ENCODE measurements around the gene MFSD1.

The MFSD1 gene, protein sequence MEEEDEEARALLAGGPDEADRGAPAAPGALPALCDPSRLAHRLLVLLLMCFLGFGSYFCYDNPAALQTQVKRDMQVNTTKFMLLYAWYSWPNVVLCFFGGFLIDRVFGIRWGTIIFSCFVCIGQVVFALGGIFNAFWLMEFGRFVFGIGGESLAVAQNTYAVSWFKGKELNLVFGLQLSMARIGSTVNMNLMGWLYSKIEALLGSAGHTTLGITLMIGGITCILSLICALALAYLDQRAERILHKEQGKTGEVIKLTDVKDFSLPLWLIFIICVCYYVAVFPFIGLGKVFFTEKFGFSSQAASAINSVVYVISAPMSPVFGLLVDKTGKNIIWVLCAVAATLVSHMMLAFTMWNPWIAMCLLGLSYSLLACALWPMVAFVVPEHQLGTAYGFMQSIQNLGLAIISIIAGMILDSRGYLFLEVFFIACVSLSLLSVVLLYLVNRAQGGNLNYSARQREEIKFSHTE

GRCh38 chr3:158801696-158802408 is at the start of gene MFSD1:
Gene MFSD1 (plus strand): TSS chr3:158802054. CDS start chr3:158802153, 99 bp downstream.
- DNase-seq (ENCODE audit: low read depth), result peak; percentile 94

DNA sequence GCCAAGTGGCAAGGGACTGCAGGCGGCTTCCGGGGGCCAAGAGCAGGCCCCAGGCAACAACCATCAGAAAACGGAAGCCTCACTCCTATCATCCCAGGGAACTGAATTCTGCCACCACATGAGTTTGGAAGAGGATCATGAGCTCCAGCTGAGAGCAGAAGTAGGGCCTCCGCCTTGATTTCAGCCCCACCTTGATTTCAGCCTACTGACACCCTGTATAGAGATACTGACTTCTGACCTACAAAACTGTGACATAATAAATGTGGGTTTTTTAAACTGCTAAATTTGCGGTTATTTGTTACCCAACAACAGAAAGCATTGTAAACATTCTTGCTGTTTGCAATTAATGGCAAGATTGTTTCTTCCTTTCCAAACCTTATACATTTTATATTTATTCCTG is 48.0 kb upstream of the MFSD1 start:
- DNase-seq (ENCODE audit: low read depth), result no peak

DNA sequence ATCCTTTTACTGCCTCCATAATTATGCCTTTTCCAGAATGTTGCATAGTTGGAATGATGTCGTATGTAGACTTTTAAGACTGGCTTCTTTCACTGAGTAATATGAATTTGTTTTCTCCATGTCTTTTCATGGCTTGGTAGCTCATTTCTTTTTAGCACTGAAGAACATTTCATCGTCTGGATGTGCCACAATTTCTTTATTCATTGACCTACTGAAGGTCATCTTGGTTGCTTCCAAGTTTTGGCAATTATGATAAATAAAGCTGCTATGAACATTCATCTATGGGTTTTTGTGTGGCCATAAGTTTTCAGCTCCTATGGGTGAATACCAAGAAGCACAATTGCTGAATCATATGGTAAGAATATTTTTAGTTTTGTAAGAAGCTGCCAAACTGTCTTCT is 46.4 kb upstream of the MFSD1 start:
- DNase-seq (ENCODE audit: low read depth), result no peak

- no peak for DNase-seq (ENCODE audit: low read depth)
Observed at GRCh38 chr3:158761350-158761749, 40.5 kb upstream of the MFSD1 start.

GRCh38 chr3:158762701-158763100 is 39.2 kb upstream of the MFSD1 start:
- DNase-seq (ENCODE audit: low read depth), result no peak

DNA sequence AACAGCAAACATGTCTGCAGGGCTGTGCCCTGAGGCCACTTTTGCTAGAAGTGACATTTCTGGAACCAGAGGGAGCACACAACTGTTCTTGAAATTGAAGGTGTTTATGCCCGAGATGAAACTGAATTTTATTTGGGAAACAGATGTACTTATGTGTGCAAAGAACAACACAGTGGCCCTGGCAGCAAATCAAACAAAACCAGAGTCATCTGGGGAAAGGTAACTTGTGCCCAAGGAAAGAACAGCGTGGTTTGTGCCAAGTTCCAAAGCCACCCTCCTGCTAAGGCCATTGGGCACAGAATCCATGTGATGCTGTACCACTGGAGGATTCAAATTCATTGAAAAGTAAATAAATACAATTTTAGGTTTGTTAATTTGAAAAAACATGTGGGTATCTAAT is 38.4 kb upstream of the MFSD1 start:
- no peak for DNase-seq (ENCODE audit: low read depth)

GRCh38 chr3:158765518-158766205 is 36.2 kb upstream of the MFSD1 start:
- DNase-seq (ENCODE audit: low read depth), result peak; percentile 53

- DNase-seq (ENCODE audit: low read depth), result no peak
Observed at GRCh38 chr3:158766364-158766763, 35.5 kb upstream of the MFSD1 start.

- peak; percentile 73 for DNase-seq (ENCODE audit: low read depth)
Observed at GRCh38 chr3:158768361-158768787, 33.5 kb upstream of the MFSD1 start.

DNA sequence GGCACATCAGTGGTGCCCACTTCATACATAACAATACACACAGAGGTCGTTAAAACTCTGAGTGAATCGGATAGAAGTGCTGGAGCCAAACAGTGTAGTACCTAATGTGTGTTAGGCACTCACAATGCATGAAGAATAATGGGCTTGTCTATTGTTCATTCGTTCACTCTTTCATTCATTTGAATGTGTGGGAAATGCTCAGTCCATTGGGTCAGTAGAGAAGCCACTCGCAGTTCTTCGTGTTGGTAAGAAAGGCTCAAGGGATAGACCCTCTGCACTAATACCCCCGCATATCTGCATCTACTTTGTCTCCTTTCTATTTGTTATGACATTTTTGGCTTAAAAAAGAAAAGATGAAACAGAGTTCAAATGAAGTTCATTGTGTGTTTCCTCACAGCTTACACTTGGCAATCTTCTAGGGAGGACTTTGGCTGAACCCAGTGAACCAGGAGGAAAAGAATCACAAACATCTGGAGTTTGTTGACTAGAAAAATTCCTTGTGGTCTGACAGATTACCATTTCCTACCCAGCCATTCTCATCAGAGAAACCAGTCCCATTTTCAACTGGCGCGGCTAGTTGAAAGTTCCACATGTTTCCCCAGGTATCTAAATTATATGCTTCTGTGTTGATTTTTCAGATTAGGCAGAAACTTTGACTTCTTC is 32.8 kb upstream of the MFSD1 start:
- peak; percentile 96 for DNase-seq (ENCODE audit: low read depth)

GRCh38 chr3:158769549-158769948 is 32.3 kb upstream of the MFSD1 start:
- no peak for DNase-seq (ENCODE audit: low read depth)

DNA sequence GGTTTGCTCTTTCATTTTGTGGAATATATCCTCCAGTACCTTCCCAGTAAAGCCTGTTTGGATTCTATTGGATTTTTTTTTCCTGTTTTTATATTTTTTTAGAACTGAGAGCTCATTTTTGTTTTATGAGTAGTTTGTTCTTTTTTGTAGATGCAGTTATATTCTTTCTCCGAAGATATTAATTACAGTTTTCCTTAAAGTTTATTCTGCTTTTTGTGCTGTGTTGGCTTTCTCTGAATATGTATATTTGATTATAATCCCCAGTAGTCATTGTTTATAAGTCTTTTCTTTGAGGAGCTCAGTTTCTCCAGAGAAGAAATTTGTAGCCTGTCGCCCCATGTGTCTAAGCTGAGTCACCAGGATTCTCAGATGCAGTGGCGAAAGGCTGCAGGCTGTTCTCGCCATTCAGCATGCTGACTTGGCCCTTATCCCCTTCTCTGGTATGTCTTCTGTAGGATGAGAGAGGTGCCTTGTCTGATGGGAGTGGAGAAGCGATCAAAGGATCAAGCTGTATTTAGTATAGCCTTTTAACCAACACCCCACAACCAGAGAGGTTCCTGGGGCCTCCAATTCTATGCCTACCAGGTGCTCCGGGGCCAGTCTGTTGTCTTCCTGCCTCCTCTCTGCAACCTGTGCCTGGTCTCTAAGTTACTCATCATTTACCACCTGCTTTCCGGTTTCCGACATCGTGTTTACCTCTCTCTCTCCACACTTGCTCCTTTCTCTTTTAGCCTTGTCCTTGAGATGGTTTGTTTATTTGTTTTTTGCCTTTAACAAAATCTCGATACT is 31.7 kb upstream of the MFSD1 start:
- DNase-seq (ENCODE audit: low read depth), result peak; percentile 91

GRCh38 chr3:158770741-158771350 is 31.0 kb upstream of the MFSD1 start:
- no peak for DNase-seq (ENCODE audit: low read depth)

DNA sequence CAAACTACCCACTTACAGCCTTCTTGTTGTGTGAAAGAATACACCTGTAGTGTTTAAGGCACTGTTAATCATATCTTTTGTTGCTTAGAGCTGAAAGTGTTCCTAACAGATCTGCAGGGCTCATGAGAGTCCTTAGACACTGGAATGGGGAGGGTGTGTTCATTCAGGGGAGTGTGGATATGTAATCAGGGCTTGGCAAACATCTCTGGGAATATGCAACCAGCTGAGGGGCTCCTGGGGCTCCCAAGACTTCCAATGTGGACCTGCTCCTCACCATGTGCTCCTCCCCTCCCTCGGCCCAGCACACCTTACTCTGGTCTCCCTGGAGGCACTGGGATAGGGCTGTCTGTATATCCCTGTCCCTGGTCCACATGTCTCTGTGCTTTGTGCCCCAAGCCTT is 30.3 kb upstream of the MFSD1 start:
- no peak for DNase-seq (ENCODE audit: low read depth)

DNA sequence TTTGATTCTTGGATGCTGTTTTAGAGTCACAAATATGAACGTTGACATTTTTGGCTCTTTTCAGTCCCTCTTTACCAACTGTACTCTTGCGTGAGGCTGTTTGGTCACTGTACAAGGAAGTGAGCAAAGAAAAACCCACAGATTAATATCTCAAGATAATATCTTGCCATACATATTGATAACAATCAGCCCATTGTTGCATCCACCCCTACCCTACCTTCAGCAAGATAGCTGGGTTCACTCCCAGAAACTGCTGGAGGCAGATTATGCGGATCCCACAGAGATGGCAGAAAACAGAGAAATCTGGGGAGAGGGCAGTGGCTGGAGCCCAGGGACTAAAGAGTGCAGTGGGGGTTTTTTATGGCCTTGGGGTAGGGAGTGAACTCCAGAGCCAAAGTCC is 29.9 kb upstream of the MFSD1 start:
- DNase-seq (ENCODE audit: low read depth), result no peak

DNA sequence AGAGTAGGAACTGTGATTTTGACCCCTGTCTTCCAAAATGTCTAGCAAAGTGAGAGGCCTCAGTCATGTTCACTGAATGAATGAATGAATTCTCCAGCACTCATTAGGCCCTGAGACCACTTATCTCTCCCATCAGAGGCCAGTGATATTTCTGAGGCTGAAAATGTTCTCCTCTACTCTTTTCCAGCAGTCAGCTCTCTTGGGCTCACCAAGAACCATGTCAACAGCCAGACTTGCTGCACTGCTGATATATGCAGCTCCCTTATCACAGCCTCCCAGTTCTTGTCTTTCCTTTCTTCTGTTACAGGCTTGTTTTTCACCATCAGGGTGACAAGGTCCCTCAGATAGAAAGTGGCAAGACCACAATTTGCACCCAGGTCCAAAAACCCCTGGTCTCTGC is 28.7 kb upstream of the MFSD1 start:
- DNase-seq (ENCODE audit: low read depth), result no peak

DNA sequence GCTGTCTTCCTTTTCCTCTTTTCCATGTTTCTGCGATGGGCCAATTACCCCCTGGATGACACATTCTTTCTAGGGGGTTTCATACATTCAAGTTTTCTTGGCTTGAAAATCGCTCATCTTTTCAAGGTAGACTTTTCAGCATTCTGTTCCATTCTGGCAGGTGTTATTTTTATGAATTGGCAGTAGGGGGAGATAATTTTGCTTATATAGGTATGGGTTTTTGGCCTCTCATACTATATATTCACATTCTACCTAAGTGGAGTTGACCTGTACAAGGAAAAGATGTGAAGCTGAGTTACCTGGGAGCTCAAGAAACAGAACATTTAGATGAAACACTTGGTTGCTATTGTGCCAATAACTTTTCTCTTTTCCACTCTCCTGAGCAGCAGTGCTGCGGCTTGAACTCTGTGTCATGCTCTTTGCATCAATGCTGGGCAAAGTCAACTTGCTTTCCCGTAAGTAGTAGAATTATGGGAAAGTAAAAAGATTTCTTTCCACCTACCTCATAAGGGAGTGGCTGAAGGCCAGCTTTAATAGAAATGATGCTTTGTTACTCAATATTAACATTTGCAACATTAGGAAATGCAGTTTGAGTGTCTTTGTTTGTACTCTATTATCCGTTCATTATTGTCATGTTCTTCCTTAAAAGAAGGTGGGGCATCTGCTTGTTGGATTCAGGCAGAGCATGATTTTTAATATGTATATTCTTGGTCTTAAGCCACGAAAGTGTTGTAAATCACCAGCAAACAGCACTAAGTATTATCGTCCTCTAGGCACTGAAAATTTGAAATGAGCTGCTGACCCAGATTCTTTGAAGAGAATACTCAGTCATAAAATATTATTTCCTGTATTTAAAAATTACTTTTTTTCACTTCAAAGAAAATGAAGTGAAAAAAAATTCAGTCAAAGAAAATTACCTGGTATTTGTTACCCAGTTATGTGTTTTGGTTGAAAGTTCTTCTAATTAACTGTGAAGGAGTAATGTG is 27.7 kb upstream of the MFSD1 start:
- no peak for DNase-seq (ENCODE audit: low read depth)

DNA sequence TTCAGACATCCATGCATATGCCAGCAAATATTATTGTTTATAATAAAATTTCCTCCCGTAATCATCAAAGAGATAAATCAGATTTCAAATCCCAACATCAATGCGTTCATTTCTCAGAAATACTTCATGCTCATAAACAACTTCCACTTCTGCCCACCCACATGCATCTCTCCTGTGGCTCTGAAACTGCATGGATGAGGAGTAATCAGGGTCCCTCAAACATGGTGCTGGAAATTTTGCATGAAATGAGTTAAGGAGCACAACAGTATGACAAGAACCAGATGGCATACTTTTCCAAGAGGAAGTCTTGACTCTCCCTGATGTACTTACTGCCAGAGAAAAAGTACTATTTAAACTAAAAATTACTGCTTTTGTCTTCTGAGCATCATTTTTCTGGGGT is 26.9 kb upstream of the MFSD1 start:
- no peak for DNase-seq (ENCODE audit: low read depth)

All from EH (cell line).